Fibroblast of peridontal ligament (primary cell): Measurements from ENCODE around the gene TACR1.
A peak's percentile ranks its signal among the peaks of the same experiment; 100 is the strongest.
"Not testable (repeated sequence)": the region's sequence is repeated elsewhere in the genome, so short reads cannot be mapped to it uniquely, and the experiment has no call there.

Experiments
- DNase-seq: peaks from one replicate; pipeline ENCODE4 v3.0.0-alpha.2; 2010; ENCODE audit errors: extremely low read depth

TACR1 gene

GRCh38 chr2:75088791-75089190 is 110.5 kb downstream of the TACR1 start:
- no peak for DNase-seq

- DNase-seq = peak; percentile 32
These were observed 111.6 kb downstream of the TACR1 start for GRCh38 chr2:75087736-75088135.

GRCh38 chr2:75079575-75079974 is 119.7 kb downstream of the TACR1 start:
- DNase-seq = peak; percentile 19

GRCh38 chr2:75077909-75078308 is 121.4 kb downstream of the TACR1 start:
- no peak for DNase-seq

GRCh38 chr2:75076088-75076487 is 123.2 kb downstream of the TACR1 start:
- no peak for DNase-seq

- DNase-seq = no peak
These were observed 124.6 kb downstream of the TACR1 start for GRCh38 chr2:75074708-75075107.

- DNase-seq = no peak
These were observed 125.1 kb downstream of the TACR1 start for GRCh38 chr2:75074228-75074627.

GRCh38 chr2:75071766-75072165 is 127.6 kb downstream of the TACR1 start:
- DNase-seq = no peak

- no peak for DNase-seq
These were observed 130.8 kb downstream of the TACR1 start for GRCh38 chr2:75068546-75068945.

- DNase-seq = no peak
These were observed 131.8 kb downstream of the TACR1 start for GRCh38 chr2:75067506-75067905.

GRCh38 chr2:75066121-75066902 is 133.0 kb downstream of the TACR1 start:
- DNase-seq = no peak

GRCh38 chr2:75065402-75066008 is 133.8 kb downstream of the TACR1 start:
- peak; percentile 26 for DNase-seq

GRCh38 chr2:75064691-75065396 is 134.5 kb downstream of the TACR1 start:
- DNase-seq = peak; percentile 43

- no peak for DNase-seq
These were observed 135.4 kb downstream of the TACR1 start for GRCh38 chr2:75063906-75064305.

GRCh38 chr2:75058427-75058826 is 140.9 kb downstream of the TACR1 start:
- DNase-seq = no peak

- not testable (repeated sequence) for DNase-seq
These were observed 142.2 kb downstream of the TACR1 start for GRCh38 chr2:75057150-75057549.

- peak; percentile 77 for DNase-seq
These were observed 143.3 kb downstream of the TACR1 start for GRCh38 chr2:75055820-75056675.

- no peak for DNase-seq
These were observed 144.0 kb downstream of the TACR1 start for GRCh38 chr2:75055142-75055819.

GRCh38 chr2:75054296-75054695 is 145.0 kb downstream of the TACR1 start:
- DNase-seq = no peak

GRCh38 chr2:75053484-75054112 is 145.7 kb downstream of the TACR1 start:
- no peak for DNase-seq
